ENCODE measurements around the gene CEP57. TPM values are rescaled to one million over a fixed set of nuclear protein-coding genes. Genes with fewer than 3 reads are reported as not detected.

CEP57 gene
- total RNA-seq, 4 donors from 2014 or later: 41.3 to 57.7 (median 53.7) TPM

DNA sequence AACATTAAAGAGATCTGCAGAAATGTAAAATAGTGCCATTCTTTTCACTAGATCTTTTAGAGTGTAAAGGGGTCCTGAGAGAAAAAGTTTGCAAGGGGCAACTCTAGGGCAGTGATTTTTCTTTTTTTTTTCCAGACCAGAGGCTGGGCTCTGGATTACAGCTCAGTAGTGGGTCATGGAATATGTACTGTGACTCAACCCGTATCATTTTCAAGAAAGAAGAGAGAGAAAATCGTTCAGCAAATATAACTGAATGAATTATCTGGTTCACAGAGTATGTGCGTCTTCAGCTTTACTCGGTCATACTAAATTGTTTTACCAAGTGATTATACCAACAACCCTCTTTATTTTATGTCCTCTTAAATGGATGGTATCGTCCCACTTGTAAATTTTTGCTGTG, 3.8 kb downstream of the CEP57 start:
- intact Hi-C loops (cut with DNase I): no loop called here
- 90 to 93% methylated on average over 5 of the region's 5 CpGs for WGBS, 2 donors
- TF ChIP-seq, protein P1, sequence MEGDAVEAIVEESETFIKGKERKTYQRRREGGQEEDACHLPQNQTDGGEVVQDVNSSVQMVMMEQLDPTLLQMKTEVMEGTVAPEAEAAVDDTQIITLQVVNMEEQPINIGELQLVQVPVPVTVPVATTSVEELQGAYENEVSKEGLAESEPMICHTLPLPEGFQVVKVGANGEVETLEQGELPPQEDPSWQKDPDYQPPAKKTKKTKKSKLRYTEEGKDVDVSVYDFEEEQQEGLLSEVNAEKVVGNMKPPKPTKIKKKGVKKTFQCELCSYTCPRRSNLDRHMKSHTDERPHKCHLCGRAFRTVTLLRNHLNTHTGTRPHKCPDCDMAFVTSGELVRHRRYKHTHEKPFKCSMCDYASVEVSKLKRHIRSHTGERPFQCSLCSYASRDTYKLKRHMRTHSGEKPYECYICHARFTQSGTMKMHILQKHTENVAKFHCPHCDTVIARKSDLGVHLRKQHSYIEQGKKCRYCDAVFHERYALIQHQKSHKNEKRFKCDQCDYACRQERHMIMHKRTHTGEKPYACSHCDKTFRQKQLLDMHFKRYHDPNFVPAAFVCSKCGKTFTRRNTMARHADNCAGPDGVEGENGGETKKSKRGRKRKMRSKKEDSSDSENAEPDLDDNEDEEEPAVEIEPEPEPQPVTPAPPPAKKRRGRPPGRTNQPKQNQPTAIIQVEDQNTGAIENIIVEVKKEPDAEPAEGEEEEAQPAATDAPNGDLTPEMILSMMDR (IDR thresholded peaks at IDR 0.05): no peak
- no peak for TF ChIP-seq POLR2A (IDR thresholded peaks at IDR 0.05)
- no peak overlapping the region for H3K4me3 ChIP-seq (replicated peaks in 1 of 3)
- no peak for DNase-seq
- no peaks in the 10 kb centered on the region for H3K36me3 ChIP-seq
- no peaks in the 10 kb centered on the region for H3K9me3 ChIP-seq
- H3K27me3 ChIP-seq: no peaks in the 10 kb centered on the region
- no peak overlapping the region for H3K27ac ChIP-seq
- peaks cover 11 to 12% of the 10 kb centered on the region in 2 donors for H3K4me1 ChIP-seq

DNA sequence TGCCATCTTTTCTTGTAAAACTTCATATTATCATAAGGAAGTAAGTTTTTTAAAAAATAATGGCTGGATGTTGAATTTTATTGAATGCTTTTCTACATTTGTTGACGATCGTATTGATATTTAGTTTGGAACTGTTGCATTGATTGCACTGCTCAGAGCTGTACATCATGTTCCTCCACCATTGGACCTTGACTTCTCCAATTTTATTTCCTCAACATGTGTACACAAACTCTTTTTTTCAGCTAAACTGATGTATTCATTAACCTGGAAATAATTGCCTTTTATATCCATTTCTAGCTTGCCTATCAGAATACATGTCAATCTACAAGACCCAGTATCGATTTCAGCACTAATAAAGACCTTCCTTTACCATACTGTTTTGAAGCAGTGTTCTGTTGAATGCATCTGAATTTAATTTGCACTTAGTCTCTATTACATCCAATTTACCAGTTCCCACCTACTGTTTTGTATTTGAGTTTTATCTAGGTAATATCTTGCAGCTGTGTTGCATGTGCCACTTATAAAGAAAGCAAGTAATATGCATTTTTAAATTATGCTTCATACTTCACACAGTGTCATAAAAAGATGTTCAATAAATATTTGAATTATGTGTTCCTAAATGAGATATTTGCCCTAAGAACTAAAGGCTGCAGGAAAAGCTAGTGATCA, 5.5 kb downstream of the CEP57 start:
- WGBS, 2 donors: 96% methylated on average over 3 of the region's 3 CpGs
- Histone ChIP-seq H3K27ac (no peak overlapping the region), H3K4me3 (replicated peaks in 1 of 3) (no peak overlapping the region), H3K4me1 (peaks cover 11 to 12% of the 10 kb centered on the region in 2 donors), H3K36me3 (no peaks in the 10 kb centered on the region), H3K9me3 (no peaks in the 10 kb centered on the region), H3K27me3 (no peaks in the 10 kb centered on the region)
- DNase-seq: no peak
- intact Hi-C loops (cut with DNase I): no loop called here
- TF ChIP-seq POLR2A (IDR thresholded peaks at IDR 0.05): no peak
- TF ChIP-seq, protein P1 (IDR thresholded peaks at IDR 0.05): no peak

DNA sequence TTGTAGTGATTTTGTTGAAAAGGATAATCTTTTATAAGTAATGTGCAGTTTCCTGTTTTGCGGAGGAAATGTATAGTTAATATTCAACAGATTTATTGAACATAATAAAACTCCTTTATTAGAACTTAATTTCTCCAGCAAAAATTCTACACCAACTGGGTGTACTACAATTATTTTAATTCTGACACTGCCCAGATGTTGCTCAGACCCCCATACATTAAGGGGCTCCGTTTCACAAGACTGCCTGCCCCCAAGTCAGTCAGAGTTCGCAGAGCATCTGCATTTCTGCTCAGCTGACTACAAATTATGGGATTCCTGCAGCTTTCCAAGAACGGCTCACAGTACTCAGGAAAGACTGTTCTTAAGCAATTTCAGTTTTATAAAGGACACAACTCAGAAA, 6.2 kb downstream of the CEP57 start:
- intact Hi-C loops (cut with DNase I): no loop called here

DNA sequence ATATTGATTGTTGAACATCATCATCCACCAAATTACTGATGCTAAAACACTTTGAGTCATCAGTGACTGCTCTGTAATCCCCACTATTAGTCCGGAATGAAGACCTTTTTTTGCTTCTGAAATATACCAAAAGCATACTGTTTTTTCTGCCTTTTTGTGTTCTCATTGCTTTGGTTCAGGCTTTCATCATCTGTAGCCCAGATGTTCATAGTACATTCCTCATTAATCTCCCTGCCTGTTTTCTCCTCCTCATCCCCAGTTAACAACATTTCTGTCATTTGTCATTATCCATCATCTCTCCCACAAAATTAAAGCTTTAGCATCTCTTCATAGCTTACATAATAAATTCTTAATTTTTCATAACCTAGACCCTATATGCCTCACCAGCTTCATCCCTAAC, 9.2 kb downstream of the CEP57 start:
- no peak overlapping the region for H3K4me3 ChIP-seq (replicated peaks in 1 of 3)
- no peaks in the 10 kb centered on the region for H3K36me3 ChIP-seq
- no peaks in the 10 kb centered on the region for H3K27me3 ChIP-seq
- intact Hi-C loops (cut with DNase I): no loop called here
- H3K4me1 ChIP-seq: no peaks in the 10 kb centered on the region
- no peak for TF ChIP-seq POLR2A (IDR thresholded peaks at IDR 0.05)
- TF ChIP-seq, protein P1 (IDR thresholded peaks at IDR 0.05): no peak
- no peak overlapping the region for H3K27ac ChIP-seq
- WGBS, 2 donors: 86 to 88% methylated on average over 1 of the region's 1 CpG
- no peak for DNase-seq
- H3K9me3 ChIP-seq: no peaks in the 10 kb centered on the region

More for the DNA sequence above, 6.2 kb downstream of the CEP57 start:
- no peaks in the 10 kb centered on the region for H3K36me3 ChIP-seq
- H3K27me3 ChIP-seq: no peaks in the 10 kb centered on the region
- no peak overlapping the region for H3K4me3 ChIP-seq (replicated peaks in 1 of 3)
- WGBS, 2 donors: 93 to 95% methylated on average over 4 of the region's 4 CpGs
- no peak overlapping the region for H3K27ac ChIP-seq
- no peaks in the 10 kb centered on the region for H3K9me3 ChIP-seq
- H3K4me1 ChIP-seq: peaks cover 10% of the 10 kb centered on the region in 2 donors
- no peak for DNase-seq
- TF ChIP-seq, protein P1 (IDR thresholded peaks at IDR 0.05): no peak
- TF ChIP-seq POLR2A (IDR thresholded peaks at IDR 0.05): no peak

DNA sequence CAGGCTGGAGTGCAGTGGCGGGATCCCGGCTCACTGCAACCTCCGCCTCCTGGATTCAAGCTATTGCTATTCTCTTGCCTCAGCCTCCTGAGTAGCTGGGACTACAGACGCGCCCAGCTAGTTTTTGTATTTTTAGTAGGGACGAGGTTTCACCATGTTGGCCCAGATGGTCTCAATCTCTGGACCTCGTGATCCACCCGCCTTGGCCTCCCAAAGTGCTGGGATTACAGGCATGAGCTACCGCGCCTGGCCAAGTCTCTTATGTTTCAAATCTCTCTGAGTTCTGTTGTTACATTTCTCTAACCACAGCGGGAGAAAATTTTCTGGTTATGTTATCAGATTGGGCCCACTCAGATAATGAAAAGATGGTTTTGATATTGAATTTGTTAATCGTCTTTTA, 10.1 kb downstream of the CEP57 start:
- Histone ChIP-seq H3K9me3 (no peaks in the 10 kb centered on the region), H3K36me3 (no peaks in the 10 kb centered on the region), H3K4me1 (no peaks in the 10 kb centered on the region), H3K27me3 (no peaks in the 10 kb centered on the region), H3K4me3 (replicated peaks in 1 of 3) (no peak overlapping the region), H3K27ac (no peak overlapping the region)
- DNase-seq: no peak
- intact Hi-C loops (cut with DNase I): no loop called here
- WGBS, 2 donors: 93 to 96% methylated on average over 12 of the region's 12 CpGs
- no peak for TF ChIP-seq POLR2A (IDR thresholded peaks at IDR 0.05)
- TF ChIP-seq, protein P1 (IDR thresholded peaks at IDR 0.05): no peak

All from thyroid gland (tissue), 4 donors.